NT2/D1 (cell line): ENCODE results near the gene WDR86.
A peak's percentile ranks its signal among the peaks of the same experiment; 100 is the strongest.

Source experiments
- DNase-seq: peaks from one replicate; pipeline ENCODE4 v3.0.0-alpha.2; 2011; ENCODE audit warnings: low read depth, low spot score
- H3K27me3 ChIP-seq: 2 replicates; pipeline ENCODE4 v1.6.0; 2011; ENCODE audit warnings: mild to moderate bottlenecking; ENCODE audit not compliant: insufficient read length, insufficient read depth
- H3K36me3 ChIP-seq: 2 replicates; pipeline ENCODE4 v1.6.1; 2011; ENCODE audit warnings: mild to moderate bottlenecking, low read length, mixed read lengths; ENCODE audit not compliant: insufficient read depth, insufficient read length
- H3K4me1 ChIP-seq: 2 replicates; pipeline ENCODE4 v1.5.1; 2011; ENCODE audit not compliant: insufficient read depth, insufficient read length
- H3K4me3 ChIP-seq: 2 replicates; pipeline ENCODE4 v1.5.1; 2011; ENCODE audit warnings: low read depth; ENCODE audit not compliant: insufficient read length
- H3K9ac ChIP-seq: 2 replicates; pipeline ENCODE4 v1.6.0; 2011; ENCODE audit warnings: low read depth; ENCODE audit not compliant: insufficient read length
- H3K9me3 ChIP-seq: 2 replicates; pipeline ENCODE4 v1.5.1; 2011; ENCODE audit warnings: mild to moderate bottlenecking, low read length; ENCODE audit not compliant: insufficient read depth
- SUZ12 ChIP-seq: IDR thresholded peaks from 2 replicates; pipeline ENCODE4 v1.6.1; 2011; ENCODE audit not compliant: insufficient read length, insufficient read depth; ENCODE audit errors: extremely low read depth
- YY1 ChIP-seq: IDR thresholded peaks from 2 replicates; pipeline ENCODE4 v1.6.1; 2011; ENCODE audit not compliant: insufficient read length, insufficient read depth
- ZNF274 ChIP-seq: IDR thresholded peaks from 2 replicates; pipeline ENCODE4 v1.6.1; 2011; ENCODE audit warnings: mild to moderate bottlenecking, low read depth, low read length

WDR86 gene

GRCh38 chr7:151429560-151430331 lies 19.9 kb upstream of the WDR86 start:
- Histone ChIP-seq H3K4me3 (no peak overlapping the region), H3K4me1 (peaks cover 25% of the 10 kb centered on the region), H3K27me3 (no peaks in the 10 kb centered on the region), H3K9ac (no peak overlapping the region), H3K9me3 (no peaks in the 10 kb centered on the region), H3K36me3 (no peaks in the 10 kb centered on the region)
- DNase-seq: no peak
- no peak for TF ChIP-seq SUZ12
- TF ChIP-seq YY1: no peak
- TF ChIP-seq ZNF274: no peak

- Histone ChIP-seq H3K4me1 (peaks cover 25% of the 10 kb centered on the region), H3K9me3 (no peaks in the 10 kb centered on the region), H3K4me3 (no peak overlapping the region), H3K27me3 (no peaks in the 10 kb centered on the region), H3K9ac (no peak overlapping the region), H3K36me3 (no peaks in the 10 kb centered on the region)
- TF ChIP-seq YY1 (no peak), ZNF274 (no peak), SUZ12 (no peak)
- no peak for DNase-seq
Observed at GRCh38 chr7:151429237-151429559, 19.4 kb upstream of the WDR86 start.

GRCh38 chr7:151428378-151429236 lies 18.8 kb upstream of the WDR86 start:
- Histone ChIP-seq H3K27me3 (no peaks in the 10 kb centered on the region), H3K9me3 (no peaks in the 10 kb centered on the region), H3K4me3 (no peak overlapping the region), H3K36me3 (no peaks in the 10 kb centered on the region), H3K9ac (no peak overlapping the region), H3K4me1 (peaks cover 25% of the 10 kb centered on the region)
- DNase-seq: no peak
- no peak for TF ChIP-seq YY1
- TF ChIP-seq ZNF274: no peak
- TF ChIP-seq SUZ12: no peak

- peak overlapping the region; percentile 21 for H3K9ac ChIP-seq
- peaks cover 25% of the 10 kb centered on the region for H3K4me1 ChIP-seq
- no peaks in the 10 kb centered on the region for H3K27me3 ChIP-seq
- no peak for DNase-seq
- no peak overlapping the region for H3K4me3 ChIP-seq
- TF ChIP-seq YY1: no peak
- H3K9me3 ChIP-seq: no peaks in the 10 kb centered on the region
- no peaks in the 10 kb centered on the region for H3K36me3 ChIP-seq
Observed at GRCh38 chr7:151427705-151428377, 18.0 kb upstream of the WDR86 start.

GRCh38 chr7:151426904-151427704 lies 17.3 kb upstream of the WDR86 start:
- no peak for TF ChIP-seq ZNF274
- no peak for TF ChIP-seq SUZ12
- no peak for TF ChIP-seq YY1
- Histone ChIP-seq H3K4me3 (no peak overlapping the region), H3K9ac (peak overlapping the region; percentile 21), H3K9me3 (peaks cover 6% of the 10 kb centered on the region), H3K4me1 (peaks cover 23% of the 10 kb centered on the region), H3K27me3 (no peaks in the 10 kb centered on the region), H3K36me3 (no peaks in the 10 kb centered on the region)
- no peak for DNase-seq

- Histone ChIP-seq H3K9ac (no peak overlapping the region), H3K27me3 (no peaks in the 10 kb centered on the region), H3K4me1 (peaks cover 23% of the 10 kb centered on the region), H3K36me3 (no peaks in the 10 kb centered on the region), H3K4me3 (no peak overlapping the region), H3K9me3 (peaks cover 12% of the 10 kb centered on the region)
- DNase-seq: no peak
- TF ChIP-seq YY1 (no peak), ZNF274 (no peak), SUZ12 (no peak)
Observed at GRCh38 chr7:151426441-151426903, 16.6 kb upstream of the WDR86 start.
